Prostate gland (tissue), 2 donors: ENCODE results near the gene TATDN2. TPM values are rescaled to one million over a fixed set of nuclear protein-coding genes. Genes with fewer than 3 reads are reported as not detected.

Source experiments
- DNase-seq: peaks from one replicate; pipeline ENCODE4 v3.0.0-alpha.2; 2019; ENCODE audit warnings: low spot score
- H3K27ac ChIP-seq, 2 donors: fragments of 200-600 bp; sonication (generic); 2 replicates each; pipeline ENCODE4 v1.5.1; 2017 to 2019
- H3K27me3 ChIP-seq: fragments of 200-600 bp; sonication (generic); replicated peaks from 2 replicates; pipeline ENCODE4 v1.5.1; 2019; ENCODE audit not compliant: insufficient read depth
- H3K36me3 ChIP-seq, 2 donors: fragments of 200-600 bp; sonication (generic); 1 replicate in 1 of 2; 2 replicates in 1 of 2; pipeline versions ENCODE4 v1.5.1 to v1.8.1; 2017 to 2019
- H3K4me1 ChIP-seq: fragments of 200-600 bp; sonication (generic); replicated peaks from 2 replicates; pipeline ENCODE4 v1.5.1; 2019
- H3K4me3 ChIP-seq, 2 donors: fragments of 200-600 bp; sonication (generic); 2 replicates each; pipeline ENCODE4 v1.5.1; 2017 to 2019
- H3K9me3 ChIP-seq: fragments of 200-600 bp; sonication (generic); 2 replicates; pipeline ENCODE4 v1.5.1; 2017
- POLR2A ChIP-seq: fragments of 450-650 bp; IDR thresholded peaks from one replicate; pipeline ENCODE4 v1.6.1; 2016; ENCODE audit warnings: antibody characterized with exemption, mild to moderate bottlenecking
- POLR2AphosphoS5 ChIP-seq: sonication (generic); formaldehyde crosslinking; IDR thresholded peaks from one replicate; pipeline ENCODE4 v1.6.1; 2017; ENCODE audit warnings: antibody characterized with exemption
- WGBS: methylation state at CpG from one replicate; pipeline ENCODE4 v1.1.5; 2018; 5-methylcytosine and 5-hydroxymethylcytosine counted together
- intact Hi-C: fragments of 100-400 bp; cut with DNase I; formaldehyde crosslinking; loops from one replicate; pipeline ENCODE4 v1.14.2; 2022
- total RNA-seq, 2 donors: library from RNA; depleted of rRNA; stranded (reverse); fragments of >200 nt; gene quantifications; one replicate each; pipeline ENCODE4 v1.1.0, GENCODE V29; 2016
- TF ChIP-seq, protein P1 (sequence below), 4 experiments: fragments of 200-600 bp in 2 of 4; fragments of 450-650 bp in 2 of 4; sonication (generic) in 2 of 4; IDR thresholded peaks; 1 replicate in 3 of 4; 2 replicates in 1 of 4; pipeline ENCODE4 v1.5.1; 2016 to 2019; ENCODE audit warnings: antibody characterized with exemption in 4 of 4, mild to moderate bottlenecking in 2 of 4, moderate library complexity in 2 of 4

The TATDN2 gene
- total RNA-seq, 2 donors from 2014 or later, result 25.4 to 27.1 TPM

DNA sequence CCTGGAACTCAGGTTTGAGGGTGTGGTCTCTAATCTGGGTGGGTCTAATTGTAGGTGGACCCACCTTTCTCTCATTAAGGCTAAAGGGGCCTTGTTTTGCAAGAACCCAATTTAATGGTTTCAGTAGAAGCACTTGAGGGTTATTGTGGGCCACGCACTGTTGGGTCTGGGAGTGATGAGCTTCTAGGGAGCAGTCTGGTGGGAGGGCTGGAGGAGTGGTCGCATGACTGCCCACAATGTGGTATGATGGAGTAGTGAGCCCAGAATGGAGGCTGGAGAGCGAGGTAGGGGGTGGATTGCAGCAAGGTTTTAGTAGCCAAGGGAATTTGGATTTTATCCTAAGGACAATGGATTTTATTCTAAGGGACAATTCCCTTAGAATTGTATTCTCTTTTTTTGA lies 2.7 kb downstream of the TATDN2 start:
- Histone ChIP-seq H3K27me3 (no peaks in the 10 kb centered on the region), H3K9me3 (no peaks in the 10 kb centered on the region), H3K4me1 (peaks cover 8% of the 10 kb centered on the region), H3K4me3 (no peak overlapping the region), H3K27ac (no peak overlapping the region), H3K36me3 (peaks cover 0 to under 1% of the 10 kb centered on the region in 2 donors)
- no peak for DNase-seq
- WGBS, result 94% methylated on average over 3 of the region's 3 CpGs
- TF ChIP-seq, protein P1, sequence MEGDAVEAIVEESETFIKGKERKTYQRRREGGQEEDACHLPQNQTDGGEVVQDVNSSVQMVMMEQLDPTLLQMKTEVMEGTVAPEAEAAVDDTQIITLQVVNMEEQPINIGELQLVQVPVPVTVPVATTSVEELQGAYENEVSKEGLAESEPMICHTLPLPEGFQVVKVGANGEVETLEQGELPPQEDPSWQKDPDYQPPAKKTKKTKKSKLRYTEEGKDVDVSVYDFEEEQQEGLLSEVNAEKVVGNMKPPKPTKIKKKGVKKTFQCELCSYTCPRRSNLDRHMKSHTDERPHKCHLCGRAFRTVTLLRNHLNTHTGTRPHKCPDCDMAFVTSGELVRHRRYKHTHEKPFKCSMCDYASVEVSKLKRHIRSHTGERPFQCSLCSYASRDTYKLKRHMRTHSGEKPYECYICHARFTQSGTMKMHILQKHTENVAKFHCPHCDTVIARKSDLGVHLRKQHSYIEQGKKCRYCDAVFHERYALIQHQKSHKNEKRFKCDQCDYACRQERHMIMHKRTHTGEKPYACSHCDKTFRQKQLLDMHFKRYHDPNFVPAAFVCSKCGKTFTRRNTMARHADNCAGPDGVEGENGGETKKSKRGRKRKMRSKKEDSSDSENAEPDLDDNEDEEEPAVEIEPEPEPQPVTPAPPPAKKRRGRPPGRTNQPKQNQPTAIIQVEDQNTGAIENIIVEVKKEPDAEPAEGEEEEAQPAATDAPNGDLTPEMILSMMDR (IDR thresholded peaks at IDR 0.05), result no peak
- TF ChIP-seq POLR2AphosphoS5, result no peak
- intact Hi-C loops, result no loop called here

DNA sequence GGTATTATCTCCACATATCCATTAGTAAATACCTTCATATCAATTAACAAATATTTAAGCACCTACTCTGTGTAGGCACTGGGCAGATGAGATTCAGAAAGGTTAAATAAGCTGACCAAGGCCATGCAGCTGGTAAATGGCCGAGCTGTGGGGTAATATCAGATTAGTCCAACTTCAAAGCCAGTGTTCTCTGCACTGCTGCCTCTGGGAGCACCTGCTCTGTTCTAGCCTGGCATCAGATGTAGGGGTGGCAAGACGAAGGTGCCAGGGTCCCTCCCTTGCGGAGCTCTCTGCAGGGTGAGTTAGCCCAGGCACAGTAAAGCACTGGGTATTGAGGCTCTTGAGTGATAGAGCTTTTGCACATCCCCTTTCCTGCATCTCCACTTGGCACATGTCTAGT lies 5.5 kb downstream of the TATDN2 start:
- intact Hi-C loops, result no loop called here
- Histone ChIP-seq H3K27ac (no peak overlapping the region), H3K36me3 (peaks cover 0 to 5% of the 10 kb centered on the region in 2 donors), H3K9me3 (no peaks in the 10 kb centered on the region), H3K4me1 (peaks cover 8% of the 10 kb centered on the region), H3K4me3 (no peak overlapping the region), H3K27me3 (no peaks in the 10 kb centered on the region)
- TF ChIP-seq, protein P1 (IDR thresholded peaks at IDR 0.05), result no peak
- TF ChIP-seq POLR2AphosphoS5 (no peak), POLR2A (no peak)
- DNase-seq, result no peak
- WGBS, result 84% methylated on average over 3 of the region's 3 CpGs

DNA sequence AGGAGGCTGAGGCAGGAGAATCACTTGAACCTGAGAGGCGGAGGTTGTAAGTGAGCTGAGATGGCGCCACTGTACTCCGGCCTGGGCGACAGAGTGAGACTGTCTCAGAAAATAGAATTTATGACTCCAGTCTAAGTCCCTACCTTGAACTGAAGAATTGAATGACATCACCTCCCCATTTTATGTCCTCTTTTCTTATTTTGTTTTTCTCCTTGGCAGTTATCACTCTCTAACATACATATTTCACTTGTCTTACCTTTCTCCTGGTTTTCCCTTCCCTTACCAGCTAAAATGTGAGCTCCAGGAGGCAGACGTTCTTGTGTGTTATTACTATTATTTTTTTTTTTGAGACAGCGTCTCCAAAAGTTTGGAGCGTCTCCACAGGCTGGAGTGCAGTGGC lies 7.6 kb downstream of the TATDN2 start:
- no peak overlapping the region for H3K4me3 ChIP-seq
- peaks cover 0 to 5% of the 10 kb centered on the region in 2 donors for H3K36me3 ChIP-seq
- no peak for DNase-seq
- H3K4me1 ChIP-seq, result no peaks in the 10 kb centered on the region
- intact Hi-C loops, result no loop called here
- no peaks in the 10 kb centered on the region for H3K27me3 ChIP-seq
- TF ChIP-seq POLR2AphosphoS5, result no peak
- H3K9me3 ChIP-seq, result no peaks in the 10 kb centered on the region
- WGBS, result 92% methylated on average over 7 of the region's 7 CpGs
- no peak overlapping the region for H3K27ac ChIP-seq

DNA sequence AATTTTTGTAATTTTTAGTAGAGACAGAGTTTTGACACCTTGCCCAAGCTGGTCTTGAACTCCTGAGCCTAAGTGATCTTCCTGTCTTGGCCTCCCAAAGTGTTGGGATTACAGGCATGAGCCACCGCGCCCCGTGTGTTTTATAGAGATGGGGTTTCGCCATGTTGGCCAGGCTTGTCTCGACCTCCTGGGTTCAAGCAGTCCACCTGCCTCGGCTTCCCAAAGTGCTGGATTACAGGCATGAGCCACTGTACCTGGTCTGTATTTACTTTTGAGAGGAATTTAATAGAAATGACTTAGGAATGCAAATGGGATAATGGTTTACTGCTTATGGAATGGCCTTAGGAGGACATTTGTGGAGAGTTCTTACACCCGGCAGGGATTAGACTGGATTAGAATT lies 10.8 kb downstream of the TATDN2 start:
- Histone ChIP-seq H3K36me3 (peaks cover 0 to 5% of the 10 kb centered on the region in 2 donors), H3K27ac (no peak overlapping the region), H3K4me1 (no peaks in the 10 kb centered on the region), H3K27me3 (no peaks in the 10 kb centered on the region), H3K9me3 (no peaks in the 10 kb centered on the region), H3K4me3 (no peak overlapping the region)
- TF ChIP-seq POLR2AphosphoS5, result no peak
- TF ChIP-seq, protein P1 (IDR thresholded peaks at IDR 0.05), result no peak
- TF ChIP-seq POLR2A, result no peak
- intact Hi-C loops, result no loop called here
- DNase-seq, result no peak
- WGBS, result 95% methylated on average over 7 of the region's 7 CpGs

DNA sequence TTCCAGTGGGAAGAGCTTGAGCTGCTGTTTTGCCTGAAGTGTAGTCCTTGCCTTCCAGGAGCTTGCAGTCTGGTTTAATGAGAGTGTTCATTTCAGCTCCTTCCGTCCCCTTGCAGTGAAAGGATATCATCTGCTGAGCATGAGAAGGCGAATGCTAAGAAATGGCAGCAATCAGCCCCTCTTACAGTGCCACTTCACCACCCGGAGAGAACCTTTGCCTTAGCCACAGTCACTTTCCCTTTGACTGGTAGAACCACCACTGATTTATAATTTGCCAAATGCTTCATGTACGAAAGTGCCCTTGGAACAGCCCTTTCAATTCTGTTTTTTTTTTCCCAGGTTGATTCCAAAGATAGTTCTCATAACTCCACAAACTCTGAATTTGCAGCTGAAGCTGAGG lies 11.5 kb downstream of the TATDN2 start:
- Histone ChIP-seq H3K27ac (no peak overlapping the region), H3K4me3 (no peak overlapping the region), H3K36me3 (peaks cover 0 to 5% of the 10 kb centered on the region in 2 donors), H3K9me3 (no peaks in the 10 kb centered on the region), H3K4me1 (no peaks in the 10 kb centered on the region), H3K27me3 (no peaks in the 10 kb centered on the region)
- no peak for DNase-seq
- TF ChIP-seq POLR2AphosphoS5 (no peak), POLR2A (no peak)
- TF ChIP-seq, protein P1 (IDR thresholded peaks at IDR 0.05), result no peak
- intact Hi-C loops, result no loop called here
- 78% methylated on average over 4 of the region's 4 CpGs for WGBS
